Bronchial epithelial cell (primary cell): ENCODE measurements around the gene ZNF493. TPM values are rescaled to one million over a fixed set of nuclear protein-coding genes. Genes with fewer than 3 reads are reported as not detected.

Experiments
- DNase-seq: peaks from one replicate; pipeline ENCODE4 v3.0.0-alpha.2; 2010; ENCODE audit warnings: low read depth
- FAIRE-seq: peaks from 2 replicates; lab custom pipeline; 2011; peaks lifted over from hg19 to GRCh38; lab: Jason Lieb, UNC
- H3K27me3 ChIP-seq: 2 replicates; pipeline ENCODE4 v1.5.1; 2011; ENCODE audit warnings: low read length; ENCODE audit not compliant: control insufficient read depth, insufficient read depth
- H3K36me3 ChIP-seq: 2 replicates; pipeline ENCODE4 v1.5.1; 2011; ENCODE audit warnings: low read length; ENCODE audit not compliant: control insufficient read depth, insufficient read depth
- H3K4me3 ChIP-seq: 2 replicates; pipeline ENCODE4 v1.5.1; 2011; ENCODE audit warnings: mild to moderate bottlenecking, low read depth, low read length, control low read depth
- total RNA-seq: library from RNA; depleted of rRNA; stranded (reverse); fragments of >200 nt; gene quantifications from 2 replicates; pipeline ENCODE4 v1.2.1, GENCODE V29; 2014
- TF ChIP-seq, protein P1 (sequence below): IDR thresholded peaks from 2 replicates; pipeline ENCODE4 v1.5.1; 2011; ENCODE audit warnings: mild to moderate bottlenecking, moderate library complexity, low read length, control low read depth, inconsistent platforms; ENCODE audit not compliant: insufficient read depth, severe bottlenecking

Gene ZNF493
- 9.5 and 53.6 TPM in 2 replicates for total RNA-seq

GRCh38 chr19:21396893-21397572 lies at the start of gene ZNF493:
ZNF493 (plus strand) TSS chr19:21397133; CDS start chr19:21397238, 105 bp downstream.
- TF ChIP-seq, protein P1, sequence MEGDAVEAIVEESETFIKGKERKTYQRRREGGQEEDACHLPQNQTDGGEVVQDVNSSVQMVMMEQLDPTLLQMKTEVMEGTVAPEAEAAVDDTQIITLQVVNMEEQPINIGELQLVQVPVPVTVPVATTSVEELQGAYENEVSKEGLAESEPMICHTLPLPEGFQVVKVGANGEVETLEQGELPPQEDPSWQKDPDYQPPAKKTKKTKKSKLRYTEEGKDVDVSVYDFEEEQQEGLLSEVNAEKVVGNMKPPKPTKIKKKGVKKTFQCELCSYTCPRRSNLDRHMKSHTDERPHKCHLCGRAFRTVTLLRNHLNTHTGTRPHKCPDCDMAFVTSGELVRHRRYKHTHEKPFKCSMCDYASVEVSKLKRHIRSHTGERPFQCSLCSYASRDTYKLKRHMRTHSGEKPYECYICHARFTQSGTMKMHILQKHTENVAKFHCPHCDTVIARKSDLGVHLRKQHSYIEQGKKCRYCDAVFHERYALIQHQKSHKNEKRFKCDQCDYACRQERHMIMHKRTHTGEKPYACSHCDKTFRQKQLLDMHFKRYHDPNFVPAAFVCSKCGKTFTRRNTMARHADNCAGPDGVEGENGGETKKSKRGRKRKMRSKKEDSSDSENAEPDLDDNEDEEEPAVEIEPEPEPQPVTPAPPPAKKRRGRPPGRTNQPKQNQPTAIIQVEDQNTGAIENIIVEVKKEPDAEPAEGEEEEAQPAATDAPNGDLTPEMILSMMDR = no peak
- H3K27me3 ChIP-seq = no peaks in the 10 kb centered on the region
- peak; percentile 86 for DNase-seq
- no peaks in the 10 kb centered on the region for H3K36me3 ChIP-seq
- H3K4me3 ChIP-seq = peak within 1 kb of the TSS; percentile 94
- peak; percentile 73 for FAIRE-seq

DNA sequence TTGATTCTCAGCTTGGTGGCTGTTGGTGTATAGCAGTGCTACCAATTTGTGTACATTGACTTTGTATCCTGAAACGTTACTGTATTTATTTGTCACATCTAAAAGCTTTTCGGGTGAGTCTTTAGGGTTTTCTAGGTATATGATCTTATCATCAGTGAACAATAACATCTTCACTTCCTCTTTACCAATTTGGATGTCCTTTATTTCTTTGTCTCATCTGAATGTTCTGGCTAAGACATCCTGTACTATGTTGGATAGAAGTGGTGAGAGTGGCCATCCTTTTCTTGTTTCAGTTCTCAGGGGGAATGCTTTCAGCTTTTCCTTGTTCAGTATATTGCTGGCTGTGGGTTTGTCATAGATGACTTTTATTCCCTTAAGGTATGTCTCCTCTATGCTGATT lies 44.1 kb upstream of the ZNF493 start:
- TF ChIP-seq, protein P1 = no peak
- H3K36me3 ChIP-seq = no peaks in the 10 kb centered on the region
- no peak overlapping the region for H3K4me3 ChIP-seq
- no peaks in the 10 kb centered on the region for H3K27me3 ChIP-seq
- DNase-seq = no peak
- no peak for FAIRE-seq

- DNase-seq (peak; percentile 90), FAIRE-seq (no peak)
- Histone ChIP-seq H3K4me3 (peak within 1 kb of the TSS; percentile 60), H3K36me3 (no peaks in the 10 kb centered on the region), H3K27me3 (no peaks in the 10 kb centered on the region)
- TF ChIP-seq, protein P1 = peak; percentile 3
These were observed 38.0 kb upstream of the ZNF493 start, which contains the start of gene ZNF738 for GRCh38 chr19:21358768-21359451. ZNF738 (plus strand) TSS chr19:21359000; CDS start chr19:21359141, 141 bp downstream.

DNA sequence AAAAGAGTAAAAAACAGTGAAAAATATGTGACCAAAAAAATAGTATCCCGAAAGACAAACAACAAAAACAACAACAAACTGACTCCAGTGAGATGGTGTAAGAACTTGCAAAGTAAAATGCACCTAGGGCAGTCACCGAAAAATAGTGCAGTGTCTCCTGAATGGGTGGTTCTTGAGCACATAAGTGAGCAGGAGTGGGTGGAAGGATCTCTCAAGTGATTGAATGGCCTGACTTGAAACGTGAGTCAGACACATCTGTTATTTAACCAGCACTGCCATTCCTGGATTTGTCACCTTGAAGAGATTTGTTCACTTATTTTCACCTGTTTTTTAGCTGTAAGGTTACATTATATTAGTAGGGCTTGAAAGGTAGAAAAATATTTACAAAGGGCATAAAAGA lies 34.6 kb upstream of the ZNF493 start:
- Histone ChIP-seq H3K36me3 (no peaks in the 10 kb centered on the region), H3K4me3 (no peak overlapping the region), H3K27me3 (no peaks in the 10 kb centered on the region)
- DNase-seq = no peak
- TF ChIP-seq, protein P1 = no peak
- FAIRE-seq = no peak

GRCh38 chr19:21383980-21384582 lies 12.9 kb upstream of the ZNF493 start:
- FAIRE-seq = no peak

More at GRCh38 chr19:21383980-21384582, 12.9 kb upstream of the ZNF493 start:
- Histone ChIP-seq H3K36me3 (no peaks in the 10 kb centered on the region), H3K4me3 (no peak overlapping the region), H3K27me3 (no peaks in the 10 kb centered on the region)
- TF ChIP-seq, protein P1 = no peak
- DNase-seq = no peak
